Islet precursor cell (in vitro differentiated cells): ENCODE measurements around the gene ATP6AP2.

Source experiments
- DNase-seq: peaks from one replicate; pipeline ENCODE4 v3.0.0-alpha.2; 2018

ATP6AP2 gene

GRCh38 chrX:40646489-40647306 is 65.9 kb downstream of the ATP6AP2 start:
- DNase-seq, result peak; percentile 64

- peak; percentile 97 for DNase-seq
Observed at GRCh38 chrX:40647307-40648197, 66.8 kb downstream of the ATP6AP2 start, which contains the start of gene CXorf38. TSS of gene CXorf38 (minus strand) at chrX:40647561. CDS start at chrX:40647520, 41 bp downstream.

GRCh38 chrX:40651620-40652223 is 71.0 kb downstream of the ATP6AP2 start:
- DNase-seq, result peak; percentile 69

- DNase-seq, result no peak
Observed at GRCh38 chrX:40652664-40653063, 71.9 kb downstream of the ATP6AP2 start.

GRCh38 chrX:40653535-40653934 is 72.8 kb downstream of the ATP6AP2 start:
- no peak for DNase-seq
